ENCODE data around the gene EVPLL.
"Not testable (repeated sequence)": the region's sequence is repeated elsewhere in the genome, so short reads cannot be mapped to it uniquely, and the experiment has no call there.

GRCh38 chr17:18412001-18412538 lies 34.5 kb downstream of the EVPLL start:
- not testable (repeated sequence) for TF ChIP-seq CTCF (IDR thresholded peaks at IDR 0.05; ENCODE audit: low read depth, low read length); EZH2phosphoT487 (IDR thresholded peaks at IDR 0.05; ENCODE audit: low read depth)

Measured in OCI-LY3 (cell line).